HepG2 (cell line): ENCODE data around the gene CLEC16A. TPM values are rescaled to one million over a fixed set of nuclear protein-coding genes. Genes with fewer than 3 reads are reported as not detected.

Source experiments
- CBFB ChIP-seq: sonication (generic); formaldehyde crosslinking; IDR thresholded peaks from 2 replicates; pipeline ENCODE4 v1.4.0; 2020; ENCODE audit warnings: missing genetic modification reagents
- CEBPG ChIP-seq: IDR thresholded peaks from 2 replicates; pipeline ENCODE4 v1.6.1; 2016
- CHCHD3 ChIP-seq: sonication (generic); formaldehyde crosslinking; IDR thresholded peaks from 2 replicates; pipeline ENCODE4 v1.8.0; 2022; ENCODE audit warnings: mild to moderate bottlenecking, missing genetic modification reagents, moderate library complexity
- ELF4 ChIP-seq: sonication (generic); formaldehyde crosslinking; IDR thresholded peaks from 2 replicates; pipeline ENCODE4 v1.5.0; 2020; ENCODE audit warnings: missing genetic modification reagents, mild to moderate bottlenecking, moderate library complexity, borderline replicate concordance
- HNF4A ChIP-seq: sonication (generic); formaldehyde crosslinking; IDR thresholded peaks from 2 replicates; pipeline ENCODE4 v1.4.0; 2020; ENCODE audit warnings: missing genetic modification reagents
- KDM5A ChIP-seq: fragments of 200-600 bp; sonication (generic); IDR thresholded peaks from 2 replicates; pipeline ENCODE4 v1.7.0; 2018; ENCODE audit warnings: antibody characterized with exemption, mild to moderate bottlenecking, low read length, borderline replicate concordance
- KLF11 ChIP-seq: IDR thresholded peaks from 2 replicates; pipeline ENCODE4 v1.6.1; 2016; ENCODE audit warnings: missing compliant biosample characterization
- MLLT10 ChIP-seq: sonication (generic); formaldehyde crosslinking; IDR thresholded peaks from 2 replicates; pipeline ENCODE4 v1.4.0; 2020; ENCODE audit warnings: missing genetic modification reagents
- NKX3-1 ChIP-seq: sonication (generic); formaldehyde crosslinking; IDR thresholded peaks from 2 replicates; pipeline ENCODE4 v1.5.0; 2020; ENCODE audit warnings: missing genetic modification reagents
- SAP130 ChIP-seq: IDR thresholded peaks from 2 replicates; pipeline ENCODE4 v1.6.1; 2016; ENCODE audit warnings: low read depth
- SIN3A ChIP-seq: IDR thresholded peaks from 2 replicates; pipeline ENCODE4 v1.6.1; 2011; ENCODE audit warnings: low read depth, mild to moderate bottlenecking, control low read depth, low read length, borderline replicate concordance
- SP140L ChIP-seq: sonication (generic); formaldehyde crosslinking; IDR thresholded peaks from 2 replicates; pipeline ENCODE4 v1.4.0; 2020; ENCODE audit warnings: missing genetic modification reagents, borderline replicate concordance
- TSC22D2 ChIP-seq: sonication (generic); formaldehyde crosslinking; IDR thresholded peaks from 2 replicates; pipeline ENCODE4 v1.5.1; 2020; ENCODE audit warnings: missing genetic modification reagents, mild to moderate bottlenecking, borderline replicate concordance
- XRCC5 ChIP-seq: fragments of 200-400 bp; formaldehyde crosslinking; optimal IDR thresholded peaks from 2 replicates; pipeline ENCODE3; 2017; ENCODE audit warnings: mild to moderate bottlenecking, low read length
- ZMYM2 ChIP-seq: sonication (generic); formaldehyde crosslinking; IDR thresholded peaks from 2 replicates; pipeline ENCODE4 v1.8.0; 2022; ENCODE audit warnings: mild to moderate bottlenecking, missing genetic modification reagents
- ZNF703 ChIP-seq: sonication (generic); formaldehyde crosslinking; IDR thresholded peaks from 2 replicates; pipeline ENCODE4 v1.5.1; 2020; ENCODE audit warnings: missing genetic modification reagents, mild to moderate bottlenecking, moderate library complexity, borderline replicate concordance
- ZNF891 ChIP-seq: sonication (generic); formaldehyde crosslinking; IDR thresholded peaks from 2 replicates; pipeline ENCODE4 v1.5.0; 2020; ENCODE audit warnings: mild to moderate bottlenecking, missing genetic modification reagents
- polyA plus RNA-seq, 8 experiments: library from polyadenylated mRNA; depleted of rRNA in 3 of 8; stranded (reverse) in 7 of 8; unstranded in 1 of 8; fragments of >200 nt; fragmentation: Illumina TruSeq in 4 of 8; extraction: Trizol in 4 of 8; gene quantifications; 2 replicates each; pipeline versions ENCODE4 v1.2.1 to v1.2.3, GENCODE V29; 2011 to 2016; ENCODE audit warnings: low read depth in 4 of 8, missing spikeins in 1 of 8, mixed read lengths in 1 of 8; ENCODE audit not compliant: insufficient read depth in 1 of 8
- total RNA-seq, 5 experiments: library from RNA; depleted of rRNA; stranded (reverse); fragments of >200 nt; fragmentation: Illumina TruSeq; extraction: Trizol; gene quantifications; 2 replicates each; pipeline ENCODE4 v1.2.3, GENCODE V29; 2016; ENCODE audit warnings: low read depth in 1 of 5
- TF ChIP-seq, protein P1 (sequence below): sonication (generic); formaldehyde crosslinking; conservative IDR thresholded peaks from 2 replicates; pipeline ENCODE4 v1.4.0; 2020; ENCODE audit warnings: mild to moderate bottlenecking, missing genetic modification reagents, moderate library complexity
- TF ChIP-seq, protein P2 (sequence below): IDR thresholded peaks from 2 replicates; pipeline ENCODE4 v1.6.1; 2016; ENCODE audit warnings: missing genetic modification reagents, missing compliant biosample characterization
- TF ChIP-seq, protein P3 (sequence below): sonication (generic); formaldehyde crosslinking; IDR thresholded peaks from 2 replicates; pipeline ENCODE4 v1.4.0; 2020; ENCODE audit warnings: missing genetic modification reagents

The CLEC16A gene
- total and polyA plus RNA-seq, 2 of the 13 experiments (the other 11 are each of a cell fraction or from before 2014, with no cell fraction given) = 8.5 to 10.3 TPM

GRCh38 chr16:11067697-11068141, 123.4 kb downstream of the CLEC16A start (continued):
- TF ChIP-seq SAP130 (peak; percentile 38; the same call in 1 of the 2 replicates), SIN3A (no peak), ZNF891 (peak; percentile 49; the same call in 1 of the 2 replicates), ELF4 (CRISPR knock-in tag) (no peak), KLF11 (CRISPR knock-in tag) (no peak), KDM5A (no peak), MLLT10 (CRISPR knock-in tag) (no peak), SP140L (CRISPR knock-in tag) (no peak), CHCHD3 (CRISPR knock-in tag) (no peak), NKX3-1 (CRISPR knock-in tag) (no peak), CEBPG (CRISPR knock-in tag) (peak; percentile 17; the same call in 1 of the 2 replicates), ZMYM2 (CRISPR knock-in tag) (no peak), HNF4A (CRISPR knock-in tag) (0 out of 2 replicates have a peak, but pooled peaks have one; percentile 16), ZNF703 (CRISPR knock-in tag) (no peak), CBFB (CRISPR knock-in tag) (no peak), TSC22D2 (CRISPR knock-in tag) (no peak), XRCC5 (peak; percentile 12)
- TF ChIP-seq, protein P1, sequence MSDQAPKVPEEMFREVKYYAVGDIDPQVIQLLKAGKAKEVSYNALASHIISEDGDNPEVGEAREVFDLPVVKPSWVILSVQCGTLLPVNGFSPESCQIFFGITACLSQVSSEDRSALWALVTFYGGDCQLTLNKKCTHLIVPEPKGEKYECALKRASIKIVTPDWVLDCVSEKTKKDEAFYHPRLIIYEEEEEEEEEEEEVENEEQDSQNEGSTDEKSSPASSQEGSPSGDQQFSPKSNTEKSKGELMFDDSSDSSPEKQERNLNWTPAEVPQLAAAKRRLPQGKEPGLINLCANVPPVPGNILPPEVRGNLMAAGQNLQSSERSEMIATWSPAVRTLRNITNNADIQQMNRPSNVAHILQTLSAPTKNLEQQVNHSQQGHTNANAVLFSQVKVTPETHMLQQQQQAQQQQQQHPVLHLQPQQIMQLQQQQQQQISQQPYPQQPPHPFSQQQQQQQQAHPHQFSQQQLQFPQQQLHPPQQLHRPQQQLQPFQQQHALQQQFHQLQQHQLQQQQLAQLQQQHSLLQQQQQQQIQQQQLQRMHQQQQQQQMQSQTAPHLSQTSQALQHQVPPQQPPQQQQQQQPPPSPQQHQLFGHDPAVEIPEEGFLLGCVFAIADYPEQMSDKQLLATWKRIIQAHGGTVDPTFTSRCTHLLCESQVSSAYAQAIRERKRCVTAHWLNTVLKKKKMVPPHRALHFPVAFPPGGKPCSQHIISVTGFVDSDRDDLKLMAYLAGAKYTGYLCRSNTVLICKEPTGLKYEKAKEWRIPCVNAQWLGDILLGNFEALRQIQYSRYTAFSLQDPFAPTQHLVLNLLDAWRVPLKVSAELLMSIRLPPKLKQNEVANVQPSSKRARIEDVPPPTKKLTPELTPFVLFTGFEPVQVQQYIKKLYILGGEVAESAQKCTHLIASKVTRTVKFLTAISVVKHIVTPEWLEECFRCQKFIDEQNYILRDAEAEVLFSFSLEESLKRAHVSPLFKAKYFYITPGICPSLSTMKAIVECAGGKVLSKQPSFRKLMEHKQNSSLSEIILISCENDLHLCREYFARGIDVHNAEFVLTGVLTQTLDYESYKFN (CRISPR knock-in tag) = peak; percentile 60
- TF ChIP-seq, protein P2, sequence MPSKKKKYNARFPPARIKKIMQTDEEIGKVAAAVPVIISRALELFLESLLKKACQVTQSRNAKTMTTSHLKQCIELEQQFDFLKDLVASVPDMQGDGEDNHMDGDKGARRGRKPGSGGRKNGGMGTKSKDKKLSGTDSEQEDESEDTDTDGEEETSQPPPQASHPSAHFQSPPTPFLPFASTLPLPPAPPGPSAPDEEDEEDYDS (CRISPR knock-in tag) = peak; percentile 59
- TF ChIP-seq, protein P3, sequence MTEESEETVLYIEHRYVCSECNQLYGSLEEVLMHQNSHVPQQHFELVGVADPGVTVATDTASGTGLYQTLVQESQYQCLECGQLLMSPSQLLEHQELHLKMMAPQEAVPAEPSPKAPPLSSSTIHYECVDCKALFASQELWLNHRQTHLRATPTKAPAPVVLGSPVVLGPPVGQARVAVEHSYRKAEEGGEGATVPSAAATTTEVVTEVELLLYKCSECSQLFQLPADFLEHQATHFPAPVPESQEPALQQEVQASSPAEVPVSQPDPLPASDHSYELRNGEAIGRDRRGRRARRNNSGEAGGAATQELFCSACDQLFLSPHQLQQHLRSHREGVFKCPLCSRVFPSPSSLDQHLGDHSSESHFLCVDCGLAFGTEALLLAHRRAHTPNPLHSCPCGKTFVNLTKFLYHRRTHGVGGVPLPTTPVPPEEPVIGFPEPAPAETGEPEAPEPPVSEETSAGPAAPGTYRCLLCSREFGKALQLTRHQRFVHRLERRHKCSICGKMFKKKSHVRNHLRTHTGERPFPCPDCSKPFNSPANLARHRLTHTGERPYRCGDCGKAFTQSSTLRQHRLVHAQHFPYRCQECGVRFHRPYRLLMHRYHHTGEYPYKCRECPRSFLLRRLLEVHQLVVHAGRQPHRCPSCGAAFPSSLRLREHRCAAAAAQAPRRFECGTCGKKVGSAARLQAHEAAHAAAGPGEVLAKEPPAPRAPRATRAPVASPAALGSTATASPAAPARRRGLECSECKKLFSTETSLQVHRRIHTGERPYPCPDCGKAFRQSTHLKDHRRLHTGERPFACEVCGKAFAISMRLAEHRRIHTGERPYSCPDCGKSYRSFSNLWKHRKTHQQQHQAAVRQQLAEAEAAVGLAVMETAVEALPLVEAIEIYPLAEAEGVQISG (CRISPR knock-in tag) = peak; percentile 13; the same call in 1 of the 2 replicates
